Spleen (tissue), 7 donors: Measurements from ENCODE around the gene MAMSTR.

ENCODE experiments used
- POLR2A ChIP-seq, 3 donors: fragments of 450-650 bp; IDR thresholded peaks; one replicate each; pipeline ENCODE4 v1.5.1; 2017; ENCODE audit warnings: antibody characterized with exemption in 3 of 3, mild to moderate bottlenecking in 1 of 3
- TF ChIP-seq, protein P1 (sequence below), 11 experiments: fragments of 200-600 bp in 7 of 11; fragments of 450-650 bp in 4 of 11; sonication (generic) in 4 of 11; IDR thresholded peaks in 8 of 11; conservative IDR thresholded peaks in 3 of 11; 1 replicate in 7 of 11; 2 replicates in 4 of 11; pipeline versions ENCODE4 v1.4.0 to v1.8.0; 2016 to 2021; ENCODE audit warnings: antibody characterized with exemption in 11 of 11, inconsistent platforms in 4 of 11, mild to moderate bottlenecking in 1 of 11
- donor health status: DM: no; HTN: no; CAD: no; lungs with moderate emphysema.
- donor health status: DM: no; HTN: no; CAD: no.
- donor health status: DM: no; HTN: no; CAD: no.

- TF ChIP-seq, protein P1, sequence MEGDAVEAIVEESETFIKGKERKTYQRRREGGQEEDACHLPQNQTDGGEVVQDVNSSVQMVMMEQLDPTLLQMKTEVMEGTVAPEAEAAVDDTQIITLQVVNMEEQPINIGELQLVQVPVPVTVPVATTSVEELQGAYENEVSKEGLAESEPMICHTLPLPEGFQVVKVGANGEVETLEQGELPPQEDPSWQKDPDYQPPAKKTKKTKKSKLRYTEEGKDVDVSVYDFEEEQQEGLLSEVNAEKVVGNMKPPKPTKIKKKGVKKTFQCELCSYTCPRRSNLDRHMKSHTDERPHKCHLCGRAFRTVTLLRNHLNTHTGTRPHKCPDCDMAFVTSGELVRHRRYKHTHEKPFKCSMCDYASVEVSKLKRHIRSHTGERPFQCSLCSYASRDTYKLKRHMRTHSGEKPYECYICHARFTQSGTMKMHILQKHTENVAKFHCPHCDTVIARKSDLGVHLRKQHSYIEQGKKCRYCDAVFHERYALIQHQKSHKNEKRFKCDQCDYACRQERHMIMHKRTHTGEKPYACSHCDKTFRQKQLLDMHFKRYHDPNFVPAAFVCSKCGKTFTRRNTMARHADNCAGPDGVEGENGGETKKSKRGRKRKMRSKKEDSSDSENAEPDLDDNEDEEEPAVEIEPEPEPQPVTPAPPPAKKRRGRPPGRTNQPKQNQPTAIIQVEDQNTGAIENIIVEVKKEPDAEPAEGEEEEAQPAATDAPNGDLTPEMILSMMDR (IDR thresholded peaks at IDR 0.05 in 8 of 11, conservative IDR thresholded peaks at IDR 0.05 in 3 of 11): no peak
- TF ChIP-seq POLR2A (IDR thresholded peaks at IDR 0.05): no peak
These were observed 37.2 kb upstream of the MAMSTR start for GRCh38 chr19:48756686-48757085.
